NOMO-1 treated with dmso at 0.1 percent for 144 hours (cell line): ENCODE measurements around the gene SLC25A28.
"Not testable (repeated sequence)": the region's sequence is repeated elsewhere in the genome, so short reads cannot be mapped to it uniquely, and the experiment has no call there.

Experiments
- DNase-seq: peaks from one replicate; lab custom pipeline; 2025; ENCODE audit not compliant: unreplicated experiment; lab: John Stamatoyannopoulos, UW

SLC25A28 gene

DNA sequence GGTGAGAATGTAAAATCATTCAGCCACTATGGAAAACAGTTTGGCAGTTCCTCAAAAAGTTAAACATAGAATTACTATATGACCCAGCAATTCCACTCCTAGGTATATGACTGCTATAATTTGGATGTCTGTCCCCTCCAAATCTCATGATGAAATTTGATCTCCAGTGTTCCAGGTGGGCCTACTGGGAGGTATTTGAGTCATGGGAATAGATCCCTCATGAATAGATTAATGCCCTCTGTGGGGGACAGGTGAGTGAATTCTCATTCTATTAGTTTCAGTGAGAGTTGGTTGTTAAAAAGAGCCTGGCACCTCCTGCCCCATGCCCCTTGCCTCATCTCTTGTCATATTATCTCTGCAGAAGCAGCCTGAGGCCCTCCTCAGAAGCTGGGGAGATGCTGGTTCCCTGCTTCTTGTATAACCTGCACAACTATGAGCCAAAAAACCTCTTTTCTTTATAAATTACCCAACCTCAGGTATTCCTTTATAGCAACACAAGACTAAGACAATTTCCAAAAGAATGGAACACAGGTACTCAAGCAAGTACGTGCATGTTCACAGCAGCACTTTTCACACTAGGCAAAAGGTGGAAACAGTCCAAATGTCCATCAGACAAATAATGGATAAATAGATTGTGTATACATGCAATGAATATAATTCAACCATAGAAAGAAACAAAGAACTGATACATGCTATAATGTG is 8.8 kb upstream of the SLC25A28 start:
- no peak for DNase-seq

DNA sequence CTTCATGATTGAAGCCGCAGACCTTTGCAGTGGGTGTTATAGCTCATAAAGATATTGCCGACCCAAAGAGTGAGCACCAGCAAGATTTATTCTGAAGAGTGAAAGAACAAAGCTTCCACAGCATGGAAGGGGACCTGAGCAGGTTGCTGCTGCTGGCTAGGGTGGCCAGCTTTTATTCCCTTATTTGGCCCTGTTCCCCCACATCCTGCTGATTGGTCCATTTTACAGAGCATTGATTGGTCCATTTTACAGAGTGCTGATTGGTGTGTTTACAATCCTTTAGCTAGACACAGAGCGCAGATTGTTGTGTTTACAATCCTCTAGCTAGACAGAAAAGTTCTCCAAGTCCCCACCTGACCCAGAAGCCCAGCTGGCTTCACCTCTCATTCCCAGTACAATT is 4.9 kb upstream of the SLC25A28 start:
- not testable (repeated sequence) for DNase-seq

DNA sequence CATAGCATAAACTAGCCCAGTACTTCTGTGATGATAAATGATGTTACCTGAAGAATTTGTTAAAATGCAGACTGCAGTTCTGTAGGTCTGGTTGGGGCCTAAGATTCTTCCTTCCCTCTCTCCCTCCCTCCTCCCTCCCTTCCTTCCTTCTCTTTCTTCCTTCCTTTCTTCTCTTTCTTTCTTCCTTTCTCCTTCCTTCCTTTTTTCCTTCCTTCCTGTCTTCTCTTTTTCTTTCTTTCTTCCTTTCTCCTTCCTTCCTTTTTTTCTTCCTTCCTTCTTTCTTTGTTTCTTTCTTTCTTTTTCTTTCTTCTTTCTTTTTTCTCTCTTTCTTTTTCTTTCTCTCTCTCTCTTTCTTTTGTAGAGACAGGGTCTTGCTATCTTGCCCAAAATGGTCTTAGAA is 3.7 kb upstream of the SLC25A28 start:
- DNase-seq, result no peak

DNA sequence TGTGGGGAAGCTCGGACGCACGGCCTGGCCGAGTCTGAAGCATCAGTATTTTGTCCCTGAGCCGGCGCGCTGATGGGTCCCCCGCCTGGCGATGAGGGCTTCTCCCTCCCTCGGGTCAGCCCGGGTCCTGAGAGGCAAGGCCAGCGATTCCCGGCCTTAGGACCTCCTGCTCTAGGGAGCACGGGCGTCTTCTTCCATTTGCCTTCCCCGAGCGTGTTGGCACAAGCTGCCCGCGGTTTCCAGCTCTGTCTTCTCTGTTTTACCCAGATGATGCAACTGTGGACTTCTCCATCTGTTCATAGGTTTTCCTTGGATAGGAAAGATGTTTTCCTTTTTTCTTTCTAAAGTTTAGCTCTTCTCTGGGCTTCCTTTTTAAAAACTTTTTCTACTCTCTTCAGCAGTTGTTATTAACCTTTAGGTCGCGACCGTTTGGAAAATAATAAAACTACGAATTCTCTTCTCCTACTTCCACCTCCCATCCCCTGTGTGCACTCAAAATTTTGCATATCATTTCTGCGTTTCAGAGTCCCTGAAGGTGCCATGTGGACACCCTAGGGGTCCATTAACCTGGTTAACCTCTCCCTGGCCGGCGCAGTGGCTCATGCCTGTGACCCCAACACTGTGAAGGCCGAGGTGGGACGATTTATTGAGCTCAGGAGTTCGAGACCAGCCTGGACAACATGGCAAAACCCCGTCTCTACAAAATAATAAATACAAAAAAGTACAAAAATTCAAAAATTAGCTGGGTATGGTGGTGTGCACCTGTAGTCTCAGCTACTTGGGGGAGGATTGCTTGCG is 1.4 kb upstream of the SLC25A28 start:
- DNase-seq, result no peak

DNA sequence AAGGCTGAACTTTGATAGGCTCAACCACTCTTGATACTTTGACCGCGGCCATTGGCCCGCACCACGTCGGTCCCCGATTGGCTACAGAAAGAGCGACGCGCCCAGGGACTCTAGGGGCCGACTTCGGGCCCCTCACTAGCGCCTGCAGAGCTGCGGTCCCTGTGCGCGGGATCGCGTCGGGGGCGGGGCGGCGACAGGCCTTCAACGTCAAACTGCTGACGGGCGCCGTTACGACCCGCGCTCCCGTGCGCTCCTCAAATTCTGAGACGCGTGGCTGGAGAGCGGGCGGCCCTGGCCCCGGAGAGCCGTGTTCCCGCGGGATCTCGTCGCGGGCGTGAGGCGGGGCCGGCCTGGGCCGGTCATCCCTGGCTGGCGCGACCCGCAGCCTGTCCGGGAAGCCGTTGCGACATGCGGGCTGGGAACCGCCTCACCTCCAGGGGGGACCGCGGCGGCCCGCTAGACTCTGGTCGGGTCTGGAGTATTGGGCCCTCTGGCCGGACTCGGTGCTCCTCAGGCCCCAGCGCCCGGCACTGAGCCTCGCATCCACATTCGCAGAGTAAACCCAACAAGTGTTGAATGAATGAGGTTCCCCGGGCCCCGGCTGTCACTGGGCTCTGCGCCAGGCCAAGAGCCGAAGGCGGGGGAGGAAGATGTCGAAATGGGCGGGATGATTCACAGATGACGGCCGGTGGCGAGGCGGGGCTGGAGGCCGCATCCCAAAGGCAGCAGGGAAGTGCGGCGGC is 643 bp upstream of the SLC25A28 start:
- peak; percentile 85 for DNase-seq

DNA sequence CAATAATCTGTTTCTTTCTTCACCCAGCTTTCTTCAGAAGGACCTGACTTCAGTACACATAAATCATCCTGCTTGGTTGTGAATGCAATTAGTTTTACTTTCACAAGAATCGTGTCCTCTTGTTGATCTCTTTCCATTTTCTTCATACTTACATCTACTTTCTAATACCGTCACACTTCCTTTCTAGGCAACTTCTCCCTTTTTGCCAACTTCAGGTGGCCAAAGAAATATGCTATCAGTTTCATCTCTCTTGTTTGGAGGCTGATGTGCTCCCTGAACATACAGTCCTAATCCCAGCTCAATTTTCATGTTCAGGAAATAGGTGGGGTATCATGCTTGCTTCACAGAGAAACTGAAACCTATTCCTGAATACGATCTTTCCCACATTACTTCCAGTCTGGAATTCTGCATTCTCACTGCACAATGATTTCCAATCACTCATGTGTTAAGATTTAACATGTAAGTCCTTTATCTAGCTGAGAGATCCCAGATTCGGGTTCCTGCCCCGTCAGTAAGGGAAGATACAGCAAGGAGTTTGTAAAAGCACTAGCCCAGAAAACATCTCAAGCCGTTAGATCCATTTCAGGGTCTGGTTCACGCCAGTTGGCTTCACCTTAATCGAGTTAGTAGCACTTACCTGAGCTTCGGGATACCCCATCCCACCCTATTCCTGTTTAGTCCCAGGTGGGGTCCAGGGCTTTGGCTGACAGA is 994 bp downstream of the SLC25A28 start:
- peak; percentile 65 for DNase-seq

- no peak for DNase-seq
Measured at GRCh38 chr10:99617696-99618095, 2.5 kb downstream of the SLC25A28 start.

- no peak for DNase-seq
Measured at GRCh38 chr10:99615426-99615825, 4.8 kb downstream of the SLC25A28 start.

DNA sequence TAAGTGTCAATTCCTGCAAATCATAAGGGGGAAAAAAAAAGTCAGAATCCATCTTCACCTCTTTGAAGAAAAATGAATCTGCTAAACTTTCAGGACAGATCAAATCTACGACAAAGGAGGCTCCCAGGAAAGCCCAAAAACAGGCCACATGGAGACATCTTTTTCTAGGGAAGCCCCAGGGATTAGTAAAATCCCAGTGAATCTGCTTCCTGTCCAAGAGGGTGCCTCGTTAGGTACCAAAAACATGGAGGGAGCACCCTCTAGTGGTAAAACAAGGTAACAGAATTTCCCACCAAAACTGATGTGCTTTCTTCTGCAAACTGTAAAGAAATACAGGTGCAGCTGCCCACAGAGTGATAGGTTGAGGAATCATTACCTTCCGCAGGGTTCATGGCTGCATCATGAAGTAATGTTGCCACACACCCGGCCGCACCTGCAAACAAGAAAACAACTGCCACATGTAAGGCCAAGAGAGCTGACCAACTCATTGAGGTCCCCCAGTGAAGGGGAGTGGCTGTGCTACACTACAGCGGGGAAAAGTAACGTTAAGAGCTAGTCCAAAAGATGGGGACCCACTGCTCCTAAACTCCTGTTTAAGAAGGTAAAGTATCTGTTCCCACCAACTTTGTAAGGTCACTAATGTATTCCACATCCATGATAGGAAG is 7.9 kb downstream of the SLC25A28 start:
- no peak for DNase-seq

- DNase-seq, result no peak
Measured at GRCh38 chr10:99611326-99611725, 8.9 kb downstream of the SLC25A28 start.

DNA sequence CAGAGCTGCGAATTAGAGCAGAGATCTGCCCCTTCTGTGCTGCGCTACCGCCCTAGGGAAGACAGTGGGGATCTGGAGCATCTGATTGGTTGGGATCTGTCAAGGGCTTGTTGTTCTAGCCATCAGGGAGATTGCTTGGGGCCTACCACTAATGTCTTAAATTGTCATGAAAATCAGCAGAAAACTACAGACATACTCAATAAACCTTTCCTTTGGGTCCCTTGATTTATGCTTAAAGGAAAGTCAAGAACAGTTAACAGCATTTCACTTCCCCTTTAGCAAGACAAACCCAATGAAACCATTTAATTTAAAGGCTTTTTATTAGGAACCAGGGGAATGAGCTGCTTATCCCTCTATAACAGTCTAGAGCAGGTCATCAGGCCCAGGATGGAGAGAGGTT is 10.0 kb downstream of the SLC25A28 start:
- DNase-seq, result peak; percentile 50

- DNase-seq, result no peak
Measured at GRCh38 chr10:99609186-99609585, 11.1 kb downstream of the SLC25A28 start.

- DNase-seq, result no peak
Measured at GRCh38 chr10:99605351-99605750, 14.9 kb downstream of the SLC25A28 start.

- DNase-seq, result no peak
Measured at GRCh38 chr10:99604862-99605261, 15.4 kb downstream of the SLC25A28 start.

DNA sequence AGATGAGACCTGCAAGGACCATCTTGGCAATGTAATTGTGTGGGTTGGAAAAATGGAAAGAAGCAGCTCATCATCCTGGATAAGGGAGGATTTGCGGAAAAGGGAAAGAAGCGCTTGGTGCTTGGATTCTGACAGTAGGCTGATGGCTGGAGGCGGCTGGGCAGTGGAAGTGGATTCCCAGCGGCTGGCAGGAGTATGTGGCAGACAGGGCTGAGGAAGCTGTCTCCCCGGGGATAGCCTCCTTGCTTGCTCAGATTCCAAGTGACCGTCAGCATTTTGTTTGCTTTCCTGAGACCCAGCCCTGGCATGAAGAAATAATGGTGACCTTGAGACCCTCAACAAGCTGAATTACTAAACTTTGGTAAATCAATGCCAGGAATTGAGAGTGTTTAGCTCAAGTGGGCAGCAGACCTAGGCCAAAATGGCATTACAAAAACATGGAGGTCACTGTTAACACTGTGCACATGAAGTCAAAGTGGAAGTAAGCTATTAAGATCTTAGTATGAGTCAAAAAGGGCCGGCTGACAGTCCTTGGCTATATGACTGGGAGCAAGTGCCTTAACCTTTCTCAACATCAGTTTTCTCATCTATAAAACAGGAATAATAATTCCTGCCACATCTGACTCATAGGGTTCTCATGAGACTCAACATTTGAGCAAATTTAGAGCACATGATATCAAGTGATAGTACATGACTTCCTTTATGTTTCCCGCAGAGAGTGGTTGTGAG is 21.3 kb downstream of the SLC25A28 start:
- DNase-seq, result no peak

DNA sequence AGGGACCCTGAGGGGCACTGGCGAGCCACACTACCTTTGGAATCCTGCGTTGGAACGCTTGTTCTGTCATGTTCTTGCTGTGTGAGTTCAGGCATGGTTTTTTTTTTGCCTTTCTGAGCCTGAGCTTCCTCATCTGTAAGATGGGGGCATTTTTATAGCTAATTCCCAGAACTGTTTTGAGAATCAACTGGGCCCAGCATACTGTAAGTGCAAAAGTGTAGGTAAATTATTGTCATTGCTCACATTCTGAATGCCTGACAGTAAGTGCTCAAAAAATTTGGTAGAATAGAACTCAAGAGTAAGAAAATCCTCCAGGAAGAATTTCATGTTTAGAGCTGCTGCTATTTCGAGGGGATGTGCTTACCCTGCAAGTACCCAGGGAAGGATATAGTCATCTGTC is 22.2 kb downstream of the SLC25A28 start:
- DNase-seq, result no peak

GRCh38 chr10:99596708-99597107 is 23.5 kb downstream of the SLC25A28 start:
- not testable (repeated sequence) for DNase-seq

GRCh38 chr10:99595770-99596465 is 24.3 kb downstream of the SLC25A28 start:
- DNase-seq, result no peak

DNA sequence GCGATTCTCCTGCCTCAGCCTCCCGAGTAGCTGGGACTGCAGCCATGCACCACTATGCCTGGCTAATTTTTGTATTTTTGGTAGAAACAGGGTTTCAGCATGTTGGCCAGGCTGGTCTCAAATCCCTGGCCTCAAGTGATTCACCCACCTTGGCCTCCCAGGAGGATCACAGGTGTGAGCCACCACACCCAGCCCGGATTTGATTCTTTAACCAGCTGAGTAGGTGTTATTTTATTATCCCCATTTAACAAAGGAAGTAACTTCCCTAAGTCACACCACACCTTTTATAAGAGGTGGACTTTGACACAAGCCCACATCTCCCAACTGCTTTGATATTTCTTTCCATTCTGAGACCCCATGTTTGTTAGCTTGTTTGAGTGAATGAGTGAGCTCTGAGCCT is 25.0 kb downstream of the SLC25A28 start:
- no peak for DNase-seq
